SU-DHL-6 (cell line): Measurements from ENCODE around the gene MBD3L5.

Source experiments
- H2AFZ ChIP-seq: fragments of 200-600 bp; sonication (generic); 2 replicates; pipeline ENCODE4 v1.6.1; 2014; ENCODE audit warnings: low read depth, mild to moderate bottlenecking, moderate library complexity, mixed read lengths, antibody characterized with exemption, low read length; ENCODE audit not compliant: severe bottlenecking
- H3F3A ChIP-seq: fragments of 200-600 bp; shearing (Covaris generic); 2 replicates; pipeline ENCODE4 v1.6.0; 2016; ENCODE audit warnings: antibody characterized with exemption, mild to moderate bottlenecking; ENCODE audit not compliant: insufficient read depth
- H3K27ac ChIP-seq: fragments of 200-600 bp; sonication (generic); 2 replicates; pipeline ENCODE4 v1.5.1; 2016; ENCODE audit warnings: low read depth, mild to moderate bottlenecking, low read length, moderate library complexity, mixed read lengths
- H3K27me3 ChIP-seq: fragments of 200-600 bp; sonication (generic), shearing (Covaris generic); 2 replicates; pipeline ENCODE4 v1.6.0; 2014; ENCODE audit warnings: mild to moderate bottlenecking, low read length
- H3K36me3 ChIP-seq: fragments of 200-600 bp; sonication (generic); 2 replicates; pipeline ENCODE4 v1.6.1; 2014; ENCODE audit warnings: mild to moderate bottlenecking, low read length, mixed read lengths
- H3K4me2 ChIP-seq: fragments of 300-600, 200-600 bp; shearing (Covaris generic), sonication (generic); 2 replicates; pipeline ENCODE4 v1.6.0; 2014; ENCODE audit warnings: low read length, low read depth, mild to moderate bottlenecking; ENCODE audit not compliant: poor library complexity, severe bottlenecking
- H3K4me3 ChIP-seq: fragments of 200-600 bp; sonication (generic); 2 replicates; pipeline ENCODE4 v1.5.1; 2014; ENCODE audit warnings: antibody characterized with exemption, low read length, mild to moderate bottlenecking, mixed read lengths; ENCODE audit not compliant: insufficient read depth, poor library complexity, severe bottlenecking
- H3K79me2 ChIP-seq: fragments of 200-600 bp; sonication (generic); 2 replicates; pipeline ENCODE4 v1.6.1; 2014; ENCODE audit warnings: mild to moderate bottlenecking, low read length, moderate library complexity; ENCODE audit not compliant: insufficient read depth
- H3K9ac ChIP-seq: fragments of 200-600 bp; sonication (generic); 2 replicates; pipeline ENCODE4 v1.7.0; 2014; ENCODE audit warnings: mild to moderate bottlenecking, low read length
- H3K9me2 ChIP-seq: fragments of 200-600 bp; sonication (generic); replicated peaks from 2 replicates; pipeline ENCODE4 v1.6.1; 2014; ENCODE audit warnings: low read length; ENCODE audit not compliant: insufficient read depth
- H3K9me3 ChIP-seq: fragments of 200-600 bp; sonication (generic); 2 replicates; pipeline ENCODE4 v1.6.1; 2014; ENCODE audit warnings: low read length, mixed read lengths; ENCODE audit not compliant: insufficient read depth
- H4K20me1 ChIP-seq: fragments of 200-600 bp; sonication (generic); 2 replicates; pipeline ENCODE4 v1.6.1; 2014; ENCODE audit warnings: low read depth, mild to moderate bottlenecking, antibody characterized with exemption, low read length, moderate library complexity, mixed read lengths
- EZH2phosphoT487 ChIP-seq: fragments of 200-600 bp; sonication (generic), shearing (Covaris generic); conservative IDR thresholded peaks from 2 replicates; pipeline ENCODE4 v1.6.1; 2018; ENCODE audit warnings: mild to moderate bottlenecking, antibody characterized with exemption, low read length, moderate library complexity, mixed read lengths
- TF ChIP-seq, protein P1 (sequence below): fragments of 200-600 bp; sonication (generic); IDR thresholded peaks from one replicate; pipeline ENCODE4 v1.5.1; 2017; ENCODE audit warnings: antibody characterized with exemption, mild to moderate bottlenecking, low read length, moderate library complexity; ENCODE audit not compliant: insufficient read depth, poor library complexity, severe bottlenecking

The MBD3L5 gene

DNA sequence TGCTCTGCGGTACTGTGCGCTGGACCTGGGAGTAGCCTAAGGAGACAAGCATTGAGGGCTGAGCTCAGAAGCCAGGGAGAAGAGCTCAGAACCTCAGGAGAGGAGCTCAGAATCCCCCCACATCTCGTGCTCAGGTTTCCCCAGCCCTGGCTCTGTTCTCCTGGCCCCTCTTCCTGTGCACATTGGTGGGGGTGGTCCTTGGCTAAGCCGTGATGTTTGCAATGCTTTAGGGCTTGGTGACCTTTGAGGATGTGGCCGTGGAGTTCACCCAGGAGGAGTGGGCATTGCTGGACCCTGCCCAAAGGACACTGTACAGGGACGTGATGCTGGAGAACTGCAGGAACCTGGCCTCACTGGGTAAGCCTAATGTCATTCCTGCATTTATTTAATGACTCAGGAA, 45.8 kb downstream of the MBD3L5 start:
- H3F3A ChIP-seq, result no peaks in the 10 kb centered on the region
- H3K27ac ChIP-seq, result no peak overlapping the region
- no peak overlapping the region for H2AFZ ChIP-seq
- H3K36me3 ChIP-seq, result peaks cover 67% of the 10 kb centered on the region
- H3K4me3 ChIP-seq, result no peak overlapping the region
- H3K9ac ChIP-seq, result no peak overlapping the region
- no peaks in the 10 kb centered on the region for H3K27me3 ChIP-seq
- H3K9me3 ChIP-seq, result peaks cover 29% of the 10 kb centered on the region; the same call in 1 of the 2 replicates
- H3K9me2 ChIP-seq, result no peaks in the 10 kb centered on the region
- TF ChIP-seq, protein P1, sequence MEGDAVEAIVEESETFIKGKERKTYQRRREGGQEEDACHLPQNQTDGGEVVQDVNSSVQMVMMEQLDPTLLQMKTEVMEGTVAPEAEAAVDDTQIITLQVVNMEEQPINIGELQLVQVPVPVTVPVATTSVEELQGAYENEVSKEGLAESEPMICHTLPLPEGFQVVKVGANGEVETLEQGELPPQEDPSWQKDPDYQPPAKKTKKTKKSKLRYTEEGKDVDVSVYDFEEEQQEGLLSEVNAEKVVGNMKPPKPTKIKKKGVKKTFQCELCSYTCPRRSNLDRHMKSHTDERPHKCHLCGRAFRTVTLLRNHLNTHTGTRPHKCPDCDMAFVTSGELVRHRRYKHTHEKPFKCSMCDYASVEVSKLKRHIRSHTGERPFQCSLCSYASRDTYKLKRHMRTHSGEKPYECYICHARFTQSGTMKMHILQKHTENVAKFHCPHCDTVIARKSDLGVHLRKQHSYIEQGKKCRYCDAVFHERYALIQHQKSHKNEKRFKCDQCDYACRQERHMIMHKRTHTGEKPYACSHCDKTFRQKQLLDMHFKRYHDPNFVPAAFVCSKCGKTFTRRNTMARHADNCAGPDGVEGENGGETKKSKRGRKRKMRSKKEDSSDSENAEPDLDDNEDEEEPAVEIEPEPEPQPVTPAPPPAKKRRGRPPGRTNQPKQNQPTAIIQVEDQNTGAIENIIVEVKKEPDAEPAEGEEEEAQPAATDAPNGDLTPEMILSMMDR, result no peak
- TF ChIP-seq EZH2phosphoT487, result no peak
- H4K20me1 ChIP-seq, result no peaks in the 10 kb centered on the region
- peaks cover 4% of the 10 kb centered on the region for H3K79me2 ChIP-seq
- H3K4me2 ChIP-seq, result no peak overlapping the region

DNA sequence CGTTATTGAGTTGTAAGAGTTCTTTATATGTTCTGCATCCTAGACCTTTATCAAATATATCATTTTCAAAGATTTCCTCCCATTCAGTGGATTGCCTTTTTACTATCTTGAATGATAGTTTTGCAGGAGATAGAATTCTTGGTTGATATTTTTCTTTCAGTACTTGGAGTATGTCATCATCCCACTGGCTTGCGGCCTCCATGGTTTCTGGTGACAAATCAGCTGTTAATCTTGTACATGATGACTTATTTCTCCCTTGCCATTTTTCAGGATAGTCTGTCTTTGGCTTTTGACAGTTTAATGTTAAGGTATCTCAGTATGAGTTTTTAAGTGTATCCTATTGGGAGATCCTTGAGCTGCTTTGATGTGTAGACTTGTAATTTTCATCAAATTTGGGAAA, 47.6 kb downstream of the MBD3L5 start:
- Histone ChIP-seq H2AFZ (no peak overlapping the region), H3K27ac (no peak overlapping the region), H3K27me3 (no peaks in the 10 kb centered on the region), H3K4me3 (no peak overlapping the region), H3F3A (peaks cover 9% of the 10 kb centered on the region; the same call in 1 of the 2 replicates), H4K20me1 (no peaks in the 10 kb centered on the region), H3K4me2 (no peak overlapping the region), H3K9me3 (peaks cover 47% of the 10 kb centered on the region; the same call in 1 of the 2 replicates), H3K9ac (no peak overlapping the region), H3K9me2 (no peaks in the 10 kb centered on the region), H3K36me3 (peaks cover 76% of the 10 kb centered on the region), H3K79me2 (no peaks in the 10 kb centered on the region)
- TF ChIP-seq, protein P1, result no peak
- no peak for TF ChIP-seq EZH2phosphoT487
